ENCODE data around the gene FAM170B.

DNA sequence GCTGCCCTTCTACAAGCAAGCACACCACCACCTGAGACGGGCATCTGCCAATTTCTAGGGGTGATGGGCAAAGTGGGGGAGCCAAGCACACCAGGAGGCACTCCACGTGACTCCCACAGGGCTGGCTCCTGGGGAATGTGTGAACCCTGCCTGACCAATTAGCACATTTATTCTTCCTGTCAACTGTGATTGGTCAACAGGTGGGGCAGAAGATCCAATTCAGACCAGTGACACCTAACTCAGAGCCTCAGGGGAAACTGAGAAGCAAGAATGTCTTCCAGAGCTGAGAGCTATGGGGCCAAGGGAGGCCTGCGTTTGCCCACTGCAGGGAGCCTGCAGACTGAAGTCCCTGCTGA, 38.9 kb upstream of the FAM170B start:
- no peak for TF ChIP-seq CTCF (IDR thresholded peaks at IDR 0.05; ENCODE audit: extremely low read depth in 1 of 2, insufficient read depth in 1 of 2, low read depth in 1 of 2, low read length in 2 of 2)
- TF ChIP-seq POLR2A (IDR thresholded peaks at IDR 0.05; ENCODE audit: low read depth, low read length), result no peak
- TF ChIP-seq, protein P1, sequence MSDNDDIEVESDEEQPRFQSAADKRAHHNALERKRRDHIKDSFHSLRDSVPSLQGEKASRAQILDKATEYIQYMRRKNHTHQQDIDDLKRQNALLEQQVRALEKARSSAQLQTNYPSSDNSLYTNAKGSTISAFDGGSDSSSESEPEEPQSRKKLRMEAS (IDR thresholded peaks at IDR 0.05; ENCODE audit: insufficient read depth, insufficient read length), result no peak
- TF ChIP-seq FOS (IDR thresholded peaks at IDR 0.05; ENCODE audit: borderline replicate concordance, insufficient read depth, low read length), result no peak

All from endothelial cell of umbilical vein (primary cell).